Measurements from ENCODE around the gene ROR2. TPM values are rescaled to one million over a fixed set of nuclear protein-coding genes. Genes with fewer than 3 reads are reported as not detected.
"Not testable (repeated sequence)": the region's sequence is repeated elsewhere in the genome, so short reads cannot be mapped to it uniquely, and the experiment has no call there.

Gene ROR2
- total RNA-seq, 1 donor, result not detected

DNA sequence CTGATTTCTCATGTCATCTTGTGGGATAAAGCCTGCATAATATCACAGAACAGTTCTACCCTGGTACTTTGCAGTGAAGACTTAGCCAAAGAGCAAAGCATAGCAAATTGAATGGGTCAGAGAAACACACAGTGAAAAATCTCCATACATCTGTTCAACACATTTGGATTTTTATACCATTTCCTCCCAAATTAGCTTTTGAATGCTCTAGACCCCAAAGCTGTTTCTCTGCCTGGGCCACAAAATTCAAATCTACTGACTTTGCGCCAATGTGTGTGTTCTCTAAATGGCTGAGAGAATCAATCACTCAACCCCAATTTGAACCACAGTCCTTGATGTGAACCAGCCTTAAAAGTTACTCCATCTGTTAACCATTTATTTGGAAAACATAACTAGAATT is 289.5 kb downstream of the ROR2 start:
- no peaks in the 10 kb centered on the region for H3K4me1 ChIP-seq (ENCODE audit: insufficient read depth, low read length)
- no peak overlapping the region for H3K4me3 ChIP-seq (ENCODE audit: low read length)
- H3K27me3 ChIP-seq (ENCODE audit: insufficient read depth, low read length), result no peaks in the 10 kb centered on the region
- H3K9me3 ChIP-seq (ENCODE audit: low read depth, low read length), result no peaks in the 10 kb centered on the region

DNA sequence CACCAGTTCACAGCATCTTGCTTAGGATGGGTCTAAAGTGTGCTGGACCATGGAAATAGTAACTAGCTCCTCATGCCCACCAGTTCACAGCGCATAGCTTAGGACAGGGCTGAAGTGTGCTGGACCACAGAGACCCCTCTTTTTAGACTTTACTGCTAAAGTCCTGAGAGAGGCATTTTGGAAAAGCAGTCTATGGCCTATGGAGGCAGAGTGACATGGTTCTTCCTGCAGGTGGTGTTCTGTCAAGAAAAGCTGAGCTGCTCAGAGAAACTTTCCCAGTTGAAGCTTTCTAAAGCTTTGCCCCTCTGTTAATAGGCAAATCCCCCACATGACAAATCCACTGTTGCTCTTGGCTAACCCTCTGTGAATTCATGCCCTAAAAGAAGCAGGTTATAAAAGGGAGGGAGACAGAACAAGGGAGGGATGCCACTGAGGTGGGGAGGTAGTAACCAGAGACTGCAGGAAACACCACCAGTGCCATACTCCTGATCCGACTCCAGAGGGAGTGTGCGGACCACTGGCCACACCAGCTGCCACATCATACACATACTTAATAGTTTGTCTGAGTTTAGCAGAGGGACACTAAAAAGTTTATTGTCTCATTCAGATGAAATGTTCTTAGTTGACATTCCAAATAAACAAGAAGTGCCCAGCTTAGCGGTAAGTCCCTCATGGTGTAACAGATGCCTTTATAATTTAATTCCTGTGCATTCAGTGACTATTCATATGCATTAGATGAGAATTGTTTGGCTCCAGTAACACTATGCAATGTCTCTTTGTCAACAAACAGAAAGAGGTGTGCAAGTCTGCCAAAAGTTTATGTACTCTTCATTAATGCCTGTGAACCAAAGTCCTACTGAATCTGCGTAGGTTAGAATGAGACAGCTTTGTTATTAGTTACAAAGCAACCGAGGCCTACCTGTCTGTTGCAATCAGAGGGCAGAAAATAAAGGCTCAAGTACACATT is 290.2 kb downstream of the ROR2 start:
- H3K4me1 ChIP-seq (ENCODE audit: insufficient read depth, low read length), result no peaks in the 10 kb centered on the region
- H3K27me3 ChIP-seq (ENCODE audit: insufficient read depth, low read length), result no peaks in the 10 kb centered on the region
- no peak overlapping the region for H3K4me3 ChIP-seq (ENCODE audit: low read length)
- H3K9me3 ChIP-seq (ENCODE audit: low read depth, low read length), result no peaks in the 10 kb centered on the region

DNA sequence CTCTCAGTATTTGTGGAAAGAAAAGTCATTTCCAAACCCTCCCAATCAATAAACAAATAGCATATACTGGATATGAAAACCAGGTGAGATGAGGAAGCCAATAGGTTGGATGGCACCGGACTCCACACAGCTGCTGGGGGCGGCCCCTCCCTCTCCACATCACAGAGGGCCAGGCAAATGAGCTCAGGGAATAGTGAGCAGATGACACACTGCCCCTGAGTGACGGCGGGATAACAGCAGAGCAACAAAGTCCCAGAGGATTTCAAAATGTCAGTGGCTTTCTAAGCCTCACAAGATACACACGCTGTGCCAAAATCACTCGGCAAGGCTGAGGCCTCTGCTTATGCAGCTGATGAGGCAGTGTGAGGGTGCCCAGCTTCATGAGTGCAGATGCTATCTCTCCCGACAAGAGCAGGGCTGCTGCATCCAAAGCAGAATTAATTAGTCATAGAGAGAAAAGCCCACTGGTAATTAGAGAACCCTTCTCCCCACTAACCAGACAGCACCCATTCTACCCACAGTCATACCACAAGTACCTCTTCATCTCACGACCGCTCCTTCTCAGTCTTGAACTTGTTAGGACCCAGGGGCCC is 291.4 kb downstream of the ROR2 start:
- Histone ChIP-seq H3K4me3 (ENCODE audit: low read length) (no peak overlapping the region), H3K27me3 (ENCODE audit: insufficient read depth, low read length) (no peaks in the 10 kb centered on the region), H3K9me3 (ENCODE audit: low read depth, low read length) (no peaks in the 10 kb centered on the region), H3K4me1 (ENCODE audit: insufficient read depth, low read length) (no peaks in the 10 kb centered on the region)

DNA sequence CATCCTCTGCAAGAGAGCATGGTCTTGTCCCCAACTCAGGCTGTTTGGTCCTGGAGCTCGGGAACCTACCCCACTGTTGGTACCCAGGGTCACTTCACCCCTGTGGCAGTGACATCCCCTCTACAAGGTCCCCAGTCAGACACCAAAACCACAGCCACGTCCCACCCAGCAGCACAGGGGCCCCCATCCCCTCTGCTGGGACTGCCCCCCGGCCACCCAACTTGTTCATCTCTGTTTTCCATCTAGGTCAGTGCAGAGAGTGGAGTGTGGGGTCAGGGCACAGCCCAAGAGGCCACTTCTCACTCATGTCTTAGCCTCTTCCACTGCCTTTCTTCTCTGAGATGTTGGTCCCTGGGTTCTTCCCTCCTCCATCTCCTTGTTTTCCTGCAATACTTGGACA is 292.5 kb downstream of the ROR2 start:
- no peaks in the 10 kb centered on the region for H3K4me1 ChIP-seq (ENCODE audit: insufficient read depth, low read length)
- no peaks in the 10 kb centered on the region for H3K9me3 ChIP-seq (ENCODE audit: low read depth, low read length)
- H3K4me3 ChIP-seq (ENCODE audit: low read length), result no peak overlapping the region
- H3K27me3 ChIP-seq (ENCODE audit: insufficient read depth, low read length), result no peaks in the 10 kb centered on the region

DNA sequence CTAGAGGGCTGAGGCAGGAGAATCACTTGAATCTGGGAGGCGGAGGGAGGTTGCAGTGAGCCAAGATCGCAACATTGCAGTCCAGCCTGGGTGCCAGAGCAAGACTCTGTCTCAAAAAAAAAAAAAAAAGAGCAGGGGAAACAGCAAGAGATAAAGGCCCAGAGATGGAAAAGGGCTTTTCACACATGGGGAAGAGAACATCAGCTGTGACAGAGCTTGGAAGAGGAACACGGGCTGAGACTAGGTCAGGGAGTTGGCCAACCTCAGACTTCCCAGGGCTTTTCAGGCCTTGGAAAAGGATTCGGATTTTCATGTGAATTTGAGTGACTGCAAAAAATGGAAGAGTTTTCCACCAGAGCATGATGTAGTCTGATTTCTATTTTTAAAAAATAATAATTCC is 294.4 kb downstream of the ROR2 start:
- Histone ChIP-seq H3K27me3 (ENCODE audit: insufficient read depth, low read length) (no peaks in the 10 kb centered on the region), H3K4me1 (ENCODE audit: insufficient read depth, low read length) (no peaks in the 10 kb centered on the region), H3K9me3 (ENCODE audit: low read depth, low read length) (no peaks in the 10 kb centered on the region), H3K4me3 (ENCODE audit: low read length) (no peak overlapping the region)

DNA sequence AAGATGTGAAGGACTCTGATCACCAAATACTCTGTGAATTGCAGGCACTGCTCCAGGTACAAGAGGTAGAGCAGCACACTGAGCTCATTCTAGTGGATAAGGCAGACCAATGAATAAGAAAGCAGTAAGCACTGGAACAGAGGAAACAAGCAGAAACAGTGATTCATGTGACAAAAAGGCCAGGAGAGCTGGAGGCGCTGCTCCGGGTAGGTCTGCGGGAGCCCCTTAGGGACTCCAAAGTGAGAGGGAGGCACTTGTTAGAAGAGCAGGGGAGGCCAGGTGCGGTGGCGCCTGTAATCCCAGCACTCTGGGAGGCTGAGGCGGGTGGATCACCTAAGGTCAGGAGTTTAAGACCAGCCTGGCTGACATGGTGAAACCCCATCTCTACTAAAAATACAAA is 294.8 kb downstream of the ROR2 start:
- H3K27me3 ChIP-seq (ENCODE audit: insufficient read depth, low read length), result peaks cover 2% of the 10 kb centered on the region
- H3K9me3 ChIP-seq (ENCODE audit: low read depth, low read length), result no peaks in the 10 kb centered on the region
- no peaks in the 10 kb centered on the region for H3K4me1 ChIP-seq (ENCODE audit: insufficient read depth, low read length)
- no peak overlapping the region for H3K4me3 ChIP-seq (ENCODE audit: low read length)

DNA sequence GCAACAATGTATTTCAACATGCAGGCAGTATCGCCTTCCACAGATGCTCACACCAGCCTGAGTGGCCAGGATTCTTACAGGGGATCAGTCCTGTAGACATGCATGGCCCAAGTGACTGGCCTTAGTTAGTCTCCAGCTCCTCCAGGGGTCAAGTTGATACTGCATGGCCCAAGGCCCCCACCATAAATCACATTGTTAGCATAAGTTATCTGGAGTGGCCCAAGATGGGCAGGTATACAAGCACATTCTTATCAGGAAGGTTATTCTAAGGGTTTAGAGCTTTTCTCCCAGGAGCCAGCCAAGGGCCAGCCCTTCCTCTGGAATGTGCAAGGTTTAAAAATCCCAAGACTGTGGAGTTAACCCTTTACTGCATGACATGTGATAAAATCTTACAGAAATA is 295.5 kb downstream of the ROR2 start:
- H3K4me1 ChIP-seq (ENCODE audit: insufficient read depth, low read length), result no peaks in the 10 kb centered on the region
- no peaks in the 10 kb centered on the region for H3K9me3 ChIP-seq (ENCODE audit: low read depth, low read length)
- H3K27me3 ChIP-seq (ENCODE audit: insufficient read depth, low read length), result peaks cover 3% of the 10 kb centered on the region
- H3K4me3 ChIP-seq (ENCODE audit: low read length), result no peak overlapping the region

DNA sequence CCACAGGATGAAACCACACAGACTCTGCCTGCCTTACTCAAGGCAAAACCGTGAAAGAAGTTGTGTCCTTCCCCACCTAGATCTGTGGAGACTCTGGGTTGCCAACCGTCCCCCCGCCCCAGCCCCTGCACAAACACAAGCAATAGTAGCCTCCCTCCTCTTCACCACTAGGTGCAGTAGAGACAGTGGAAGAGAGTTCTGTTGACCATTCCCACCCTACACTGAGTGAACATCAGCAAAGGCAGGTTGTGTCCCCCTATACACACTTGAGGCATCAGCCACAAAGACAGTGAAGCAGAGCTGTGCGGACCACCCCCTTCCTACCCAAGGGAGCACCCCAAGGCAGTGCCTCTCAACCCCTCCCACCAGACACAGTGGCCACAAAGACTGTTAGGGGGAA is 302.7 kb downstream of the ROR2 start:
- no peak overlapping the region for H3K4me3 ChIP-seq (ENCODE audit: low read length)
- H3K9me3 ChIP-seq (ENCODE audit: low read depth, low read length), result no peaks in the 10 kb centered on the region
- no peaks in the 10 kb centered on the region for H3K4me1 ChIP-seq (ENCODE audit: insufficient read depth, low read length)
- H3K27me3 ChIP-seq (ENCODE audit: insufficient read depth, low read length), result peaks cover 6% of the 10 kb centered on the region

DNA sequence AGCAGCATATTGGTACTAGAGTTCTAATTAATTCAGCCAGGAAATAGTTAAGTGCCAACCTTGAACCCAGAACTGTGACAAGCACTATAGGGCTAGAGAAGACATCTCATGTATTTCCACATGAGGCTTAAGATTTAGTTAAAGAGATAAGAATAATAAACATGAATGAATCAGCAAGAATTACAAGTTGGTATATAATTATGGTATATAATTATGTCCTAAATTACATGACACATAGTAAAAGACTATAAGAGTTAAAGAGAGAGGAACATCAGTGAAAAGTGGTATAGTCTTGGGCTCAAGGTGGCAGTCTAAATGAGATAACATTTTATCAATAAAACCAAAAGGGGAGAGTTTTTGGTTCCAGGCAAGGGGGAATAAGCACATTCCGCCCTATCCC is 303.3 kb downstream of the ROR2 start:
- H3K4me1 ChIP-seq (ENCODE audit: insufficient read depth, low read length), result no peaks in the 10 kb centered on the region
- H3K9me3 ChIP-seq (ENCODE audit: low read depth, low read length), result no peaks in the 10 kb centered on the region
- H3K4me3 ChIP-seq (ENCODE audit: low read length), result no peak overlapping the region

DNA sequence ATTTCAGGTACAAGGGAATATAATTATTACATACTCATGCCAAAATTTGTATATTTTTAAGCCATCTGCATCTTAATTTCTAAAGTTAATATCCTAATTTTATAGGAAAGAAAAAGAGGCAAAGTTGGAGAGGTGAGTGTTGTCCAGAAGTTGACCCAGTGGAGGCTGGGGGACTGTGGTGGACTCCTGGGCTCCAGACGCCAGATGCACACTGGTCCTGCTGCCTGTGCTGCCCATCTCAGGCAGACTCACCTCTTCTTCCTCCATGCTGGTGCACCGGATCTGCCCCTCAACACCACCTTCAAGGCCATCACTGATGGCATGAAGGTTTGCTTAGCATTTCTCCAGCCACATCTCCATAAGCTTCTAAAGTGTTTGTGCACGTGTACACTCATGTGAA is 305.6 kb downstream of the ROR2 start:
- no peak overlapping the region for H3K4me3 ChIP-seq (ENCODE audit: low read length)
- no peaks in the 10 kb centered on the region for H3K4me1 ChIP-seq (ENCODE audit: insufficient read depth, low read length)
- H3K27me3 ChIP-seq (ENCODE audit: insufficient read depth, low read length), result peaks cover 3% of the 10 kb centered on the region
- no peaks in the 10 kb centered on the region for H3K9me3 ChIP-seq (ENCODE audit: low read depth, low read length)

More for the DNA sequence above, 303.3 kb downstream of the ROR2 start:
- peaks cover 6% of the 10 kb centered on the region for H3K27me3 ChIP-seq (ENCODE audit: insufficient read depth, low read length)

DNA sequence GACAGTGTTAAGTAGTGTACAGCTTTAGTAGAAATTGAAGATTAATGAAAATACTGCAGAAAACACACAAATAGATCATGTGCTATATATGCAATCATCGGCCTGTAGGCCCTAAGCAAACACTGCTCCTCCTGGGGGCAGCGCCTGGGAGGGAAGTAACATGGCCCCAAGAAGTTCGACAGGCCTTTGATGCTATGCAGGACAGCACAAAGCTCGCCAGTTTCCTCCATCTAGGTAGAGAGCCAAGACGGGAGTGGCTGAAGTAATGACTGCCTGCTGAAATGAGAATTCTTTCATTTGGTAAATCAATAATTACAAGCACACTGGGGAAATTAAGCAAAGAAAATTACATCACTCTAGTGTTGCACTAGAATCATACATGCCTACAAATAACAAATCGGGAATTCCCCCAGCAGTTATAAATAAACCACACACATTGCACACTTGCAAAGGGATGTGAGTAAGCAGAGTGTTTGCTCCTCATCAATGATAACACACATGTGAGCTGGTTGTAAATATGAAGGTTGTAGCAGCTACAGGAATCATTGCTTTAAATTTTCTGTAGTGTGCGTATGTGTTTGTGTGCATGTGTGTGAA is 306.4 kb downstream of the ROR2 start:
- Histone ChIP-seq H3K4me3 (ENCODE audit: low read length) (no peak overlapping the region), H3K9me3 (ENCODE audit: low read depth, low read length) (no peaks in the 10 kb centered on the region), H3K4me1 (ENCODE audit: insufficient read depth, low read length) (no peaks in the 10 kb centered on the region), H3K27me3 (ENCODE audit: insufficient read depth, low read length) (peaks cover 5% of the 10 kb centered on the region)

DNA sequence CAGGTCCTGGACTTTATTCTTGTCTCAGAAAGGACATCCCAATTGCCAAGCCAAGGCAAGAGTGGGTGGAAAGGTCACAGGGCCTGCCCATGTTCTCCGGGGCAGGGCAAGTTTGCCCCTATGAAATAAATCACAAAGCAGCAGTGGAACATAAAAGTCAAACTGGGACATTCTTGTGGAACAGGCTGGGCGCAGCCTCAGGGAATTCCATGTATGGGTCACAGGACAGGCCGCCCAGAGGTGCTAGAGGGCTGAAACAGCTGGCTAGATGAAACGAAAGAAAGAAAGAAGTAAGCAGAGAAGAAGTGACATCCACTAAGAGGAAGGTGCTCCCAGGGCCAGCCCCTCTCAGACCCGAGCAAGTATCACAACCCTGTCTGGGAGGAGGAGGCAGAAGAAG is 307.3 kb downstream of the ROR2 start:
- Histone ChIP-seq H3K4me3 (ENCODE audit: low read length) (no peak overlapping the region), H3K9me3 (ENCODE audit: low read depth, low read length) (no peaks in the 10 kb centered on the region), H3K4me1 (ENCODE audit: insufficient read depth, low read length) (no peaks in the 10 kb centered on the region), H3K27me3 (ENCODE audit: insufficient read depth, low read length) (peaks cover 11% of the 10 kb centered on the region)

DNA sequence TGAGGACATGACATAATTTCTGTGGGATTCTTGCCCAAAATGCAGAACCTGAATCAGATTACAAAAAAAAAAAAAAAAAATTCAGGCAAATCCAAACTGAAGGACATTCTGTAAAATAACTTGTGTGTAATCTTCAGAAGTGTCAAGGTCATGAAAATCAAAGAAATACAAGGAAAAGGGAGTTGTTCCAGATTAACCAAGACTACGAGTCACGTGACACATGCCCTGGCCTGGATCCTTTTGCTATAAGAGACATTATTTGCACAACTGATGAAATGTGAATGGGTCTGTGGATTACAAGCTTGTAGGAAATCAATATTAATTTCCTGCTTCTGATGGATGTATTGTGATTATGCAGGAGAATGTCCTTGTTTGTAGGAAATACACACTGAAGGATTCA is 309.6 kb downstream of the ROR2 start:
- peaks cover 15% of the 10 kb centered on the region for H3K27me3 ChIP-seq (ENCODE audit: insufficient read depth, low read length)
- no peaks in the 10 kb centered on the region for H3K9me3 ChIP-seq (ENCODE audit: low read depth, low read length)
- H3K4me3 ChIP-seq (ENCODE audit: low read length), result no peak overlapping the region
- H3K4me1 ChIP-seq (ENCODE audit: insufficient read depth, low read length), result no peaks in the 10 kb centered on the region

DNA sequence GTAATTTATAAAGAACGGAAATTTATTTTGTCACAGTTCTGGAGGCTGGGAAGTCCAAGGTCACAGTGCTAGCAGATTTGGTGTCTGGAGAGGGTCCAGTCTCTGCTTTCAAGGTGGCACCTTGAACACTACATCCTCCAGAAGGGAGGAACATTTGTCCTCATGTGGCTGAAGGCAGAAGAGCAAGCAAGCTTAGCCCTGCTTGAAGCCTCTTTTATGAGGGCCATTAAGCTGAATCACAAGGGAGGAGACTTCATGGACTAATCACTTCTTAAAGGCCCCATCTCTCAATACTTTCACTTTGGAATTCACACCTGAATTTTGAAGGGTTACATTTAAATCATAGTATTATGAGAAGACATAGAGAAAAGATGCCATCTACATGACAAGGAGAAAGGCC is 311.0 kb downstream of the ROR2 start:
- no peaks in the 10 kb centered on the region for H3K9me3 ChIP-seq (ENCODE audit: low read depth, low read length)
- H3K4me3 ChIP-seq (ENCODE audit: low read length), result no peak overlapping the region
- H3K27me3 ChIP-seq (ENCODE audit: insufficient read depth, low read length), result peaks cover 15% of the 10 kb centered on the region
- no peaks in the 10 kb centered on the region for H3K4me1 ChIP-seq (ENCODE audit: insufficient read depth, low read length)

DNA sequence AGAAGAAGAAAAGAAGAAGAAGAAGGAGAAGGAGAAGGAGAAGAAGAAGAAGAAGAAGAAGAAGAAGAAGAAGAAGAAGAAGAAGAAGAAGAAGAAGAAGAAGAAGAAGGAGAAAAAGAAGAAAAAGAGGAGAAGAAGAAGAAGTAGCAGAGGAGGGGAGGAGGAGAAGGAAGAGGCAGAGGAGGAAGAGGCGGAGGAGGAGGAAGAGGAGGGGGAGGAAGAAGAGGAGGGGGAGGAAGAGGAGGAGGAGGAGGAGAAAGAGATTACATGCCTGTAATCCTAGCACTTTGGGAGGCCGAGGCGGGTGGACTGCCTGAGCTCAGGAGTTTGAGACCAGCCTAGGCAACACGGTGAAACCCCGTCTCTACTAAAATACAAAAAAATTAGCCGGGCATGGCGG is 315.2 kb downstream of the ROR2 start:
- not testable (repeated sequence) for H3K4me3 ChIP-seq (ENCODE audit: low read length); H3K9me3 ChIP-seq (ENCODE audit: low read depth, low read length); H3K4me1 ChIP-seq (ENCODE audit: insufficient read depth, low read length)
- peaks cover 20% of the 10 kb centered on the region for H3K27me3 ChIP-seq (ENCODE audit: insufficient read depth, low read length)
